ENCODE data around the gene SNED1.

The SNED1 gene

DNA sequence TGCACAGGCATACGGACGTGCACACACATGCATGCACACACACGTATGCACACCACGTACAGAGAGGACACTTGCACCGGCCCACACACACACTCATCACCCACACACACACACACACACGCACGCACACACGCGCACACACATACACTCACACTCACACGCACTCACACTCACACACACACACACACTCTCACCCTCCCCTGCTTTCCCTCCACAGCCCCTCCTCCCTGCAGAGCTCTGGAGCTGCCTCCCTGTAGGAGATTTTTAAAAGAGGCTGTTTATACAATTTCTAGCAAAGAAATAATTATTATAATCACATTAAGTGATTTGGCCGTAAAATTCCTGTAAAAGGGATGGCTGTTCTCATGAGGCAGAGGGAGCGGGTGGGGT, 36.5 kb upstream of the SNED1 start:
- TF ChIP-seq, protein P1, sequence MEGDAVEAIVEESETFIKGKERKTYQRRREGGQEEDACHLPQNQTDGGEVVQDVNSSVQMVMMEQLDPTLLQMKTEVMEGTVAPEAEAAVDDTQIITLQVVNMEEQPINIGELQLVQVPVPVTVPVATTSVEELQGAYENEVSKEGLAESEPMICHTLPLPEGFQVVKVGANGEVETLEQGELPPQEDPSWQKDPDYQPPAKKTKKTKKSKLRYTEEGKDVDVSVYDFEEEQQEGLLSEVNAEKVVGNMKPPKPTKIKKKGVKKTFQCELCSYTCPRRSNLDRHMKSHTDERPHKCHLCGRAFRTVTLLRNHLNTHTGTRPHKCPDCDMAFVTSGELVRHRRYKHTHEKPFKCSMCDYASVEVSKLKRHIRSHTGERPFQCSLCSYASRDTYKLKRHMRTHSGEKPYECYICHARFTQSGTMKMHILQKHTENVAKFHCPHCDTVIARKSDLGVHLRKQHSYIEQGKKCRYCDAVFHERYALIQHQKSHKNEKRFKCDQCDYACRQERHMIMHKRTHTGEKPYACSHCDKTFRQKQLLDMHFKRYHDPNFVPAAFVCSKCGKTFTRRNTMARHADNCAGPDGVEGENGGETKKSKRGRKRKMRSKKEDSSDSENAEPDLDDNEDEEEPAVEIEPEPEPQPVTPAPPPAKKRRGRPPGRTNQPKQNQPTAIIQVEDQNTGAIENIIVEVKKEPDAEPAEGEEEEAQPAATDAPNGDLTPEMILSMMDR (conservative IDR thresholded peaks at IDR 0.05; ENCODE audit: low read length), result no peak
- no peak overlapping the region for H3K4me3 ChIP-seq (ENCODE audit: low read length)
- no peak for DNase-seq (ENCODE audit: low read depth)

DNA sequence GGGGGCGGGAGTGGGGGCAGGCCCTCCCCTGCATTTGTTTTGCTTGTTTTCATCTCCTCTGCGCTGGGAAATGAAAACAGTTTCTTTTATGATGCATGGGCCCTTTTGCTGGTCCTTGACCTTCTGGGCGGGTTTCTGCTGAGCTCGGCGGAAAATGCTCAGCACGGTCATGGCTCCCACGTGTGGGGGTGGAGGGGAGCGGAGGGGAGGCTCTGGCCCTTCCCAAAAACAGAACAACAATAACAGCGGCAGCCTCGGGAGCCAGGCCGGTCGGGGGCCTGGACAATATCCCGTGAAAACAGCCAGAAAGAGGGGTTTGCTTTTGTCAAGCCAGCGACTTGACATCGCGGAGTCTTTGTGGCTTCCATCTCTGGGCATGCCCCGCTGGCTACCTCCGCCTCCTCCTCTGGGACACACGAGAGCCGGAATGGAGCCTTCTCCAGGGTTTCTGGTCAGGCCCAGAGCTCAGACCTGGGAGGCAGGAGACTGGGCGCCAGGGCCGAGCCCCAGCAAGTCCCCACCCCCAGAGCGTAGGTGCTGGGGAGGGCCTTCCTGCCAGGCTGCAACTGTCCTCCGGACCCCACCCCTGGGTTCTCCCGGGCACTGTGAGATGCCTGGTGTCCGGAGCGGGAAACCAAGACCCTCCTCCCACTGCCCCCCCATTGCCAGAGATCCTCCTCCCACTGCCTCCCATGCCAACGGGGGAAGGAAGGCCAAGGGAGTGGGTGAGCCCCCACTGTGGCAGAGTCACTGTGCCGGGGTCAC, 35.9 kb upstream of the SNED1 start:
- no peak for DNase-seq (ENCODE audit: low read depth)
- TF ChIP-seq, protein P1 (conservative IDR thresholded peaks at IDR 0.05; ENCODE audit: low read length), result no peak

DNA sequence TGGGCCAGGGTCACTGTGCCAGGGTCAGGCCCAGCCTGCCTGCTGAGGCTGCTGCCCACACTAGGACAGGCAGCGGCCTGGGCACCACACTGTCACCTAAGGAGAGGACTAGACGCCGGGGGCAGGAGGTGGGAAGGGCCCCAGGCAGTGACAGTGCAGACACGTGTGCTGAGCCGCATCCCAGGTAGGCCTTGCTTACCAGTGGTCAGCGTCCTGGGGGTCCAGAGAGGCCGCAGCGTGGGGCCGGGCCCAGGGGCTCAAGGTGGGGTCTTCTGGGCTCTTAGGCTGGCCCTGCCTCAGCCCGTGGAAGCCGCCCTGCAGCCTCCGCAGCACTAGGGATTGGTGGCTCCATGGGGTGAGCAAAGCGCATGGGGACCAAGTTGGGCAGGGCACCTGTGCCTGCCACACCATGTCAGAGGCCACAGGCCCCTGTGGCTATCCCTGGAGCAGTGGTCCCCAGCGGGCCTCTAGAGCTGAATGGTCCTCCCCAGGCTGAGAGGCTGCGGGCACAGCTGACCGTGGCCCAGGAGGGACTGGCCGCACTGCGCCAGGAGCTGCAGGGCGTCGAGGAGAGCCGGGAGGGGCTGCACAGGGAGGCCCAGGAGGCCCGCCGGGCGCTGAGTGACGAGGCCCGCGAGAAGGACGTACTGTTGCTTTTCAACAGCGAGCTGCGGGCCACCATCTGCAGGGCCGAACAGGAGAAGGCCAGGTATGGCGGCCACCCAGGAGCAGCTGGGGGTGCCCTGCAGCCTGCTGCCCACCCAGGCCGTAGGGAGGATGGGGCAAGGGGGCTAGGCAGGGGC, 35.2 kb upstream of the SNED1 start:
- DNase-seq (ENCODE audit: low read depth), result no peak
- TF ChIP-seq, protein P1 (conservative IDR thresholded peaks at IDR 0.05; ENCODE audit: low read length), result no peak
- no peak overlapping the region for H3K4me3 ChIP-seq (ENCODE audit: low read length)

More for the DNA sequence above, 35.9 kb upstream of the SNED1 start:
- no peak overlapping the region for H3K4me3 ChIP-seq (ENCODE audit: low read length)

DNA sequence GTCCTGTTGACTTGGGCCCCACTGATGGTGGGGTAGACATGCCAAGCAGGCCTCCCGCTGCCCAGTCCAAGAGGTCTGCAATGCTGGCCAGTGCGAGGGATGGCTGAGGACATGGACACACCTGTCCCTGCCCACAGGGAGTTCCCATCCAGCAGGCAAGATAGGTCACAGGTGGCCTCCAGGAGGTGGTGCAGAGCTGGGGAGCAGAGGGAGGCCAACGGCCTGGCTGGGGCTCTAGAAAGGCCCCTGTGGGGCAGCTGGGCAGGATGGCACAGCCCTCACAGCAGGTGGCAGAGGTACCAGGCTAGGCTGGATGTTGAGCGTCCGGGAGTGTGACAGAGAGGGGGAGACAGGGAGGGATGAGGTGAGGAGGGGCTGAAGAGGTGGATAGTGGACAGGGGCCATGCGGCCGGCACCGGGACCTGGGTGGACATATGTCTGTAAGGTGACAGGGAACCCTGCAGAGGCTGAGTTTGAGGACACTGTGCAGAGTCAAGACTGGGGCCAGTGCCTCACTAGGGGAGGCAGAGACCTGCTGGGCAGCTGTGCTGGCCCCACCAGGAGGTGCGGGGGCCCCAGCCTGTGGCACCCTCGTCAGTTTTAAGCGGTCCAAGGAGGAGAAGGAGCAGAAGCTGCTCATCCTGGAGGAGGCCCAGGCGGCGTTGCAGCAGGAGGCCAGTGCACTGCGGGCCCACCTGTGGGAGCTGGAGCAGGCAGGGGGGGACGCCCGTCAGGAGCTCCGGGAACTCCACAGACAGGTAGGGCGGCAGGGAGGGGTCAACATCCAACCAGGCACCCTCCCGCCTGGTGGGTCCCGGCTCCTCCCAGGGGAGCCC, 34.3 kb upstream of the SNED1 start:
- TF ChIP-seq, protein P1 (conservative IDR thresholded peaks at IDR 0.05; ENCODE audit: low read length), result no peak

DNA sequence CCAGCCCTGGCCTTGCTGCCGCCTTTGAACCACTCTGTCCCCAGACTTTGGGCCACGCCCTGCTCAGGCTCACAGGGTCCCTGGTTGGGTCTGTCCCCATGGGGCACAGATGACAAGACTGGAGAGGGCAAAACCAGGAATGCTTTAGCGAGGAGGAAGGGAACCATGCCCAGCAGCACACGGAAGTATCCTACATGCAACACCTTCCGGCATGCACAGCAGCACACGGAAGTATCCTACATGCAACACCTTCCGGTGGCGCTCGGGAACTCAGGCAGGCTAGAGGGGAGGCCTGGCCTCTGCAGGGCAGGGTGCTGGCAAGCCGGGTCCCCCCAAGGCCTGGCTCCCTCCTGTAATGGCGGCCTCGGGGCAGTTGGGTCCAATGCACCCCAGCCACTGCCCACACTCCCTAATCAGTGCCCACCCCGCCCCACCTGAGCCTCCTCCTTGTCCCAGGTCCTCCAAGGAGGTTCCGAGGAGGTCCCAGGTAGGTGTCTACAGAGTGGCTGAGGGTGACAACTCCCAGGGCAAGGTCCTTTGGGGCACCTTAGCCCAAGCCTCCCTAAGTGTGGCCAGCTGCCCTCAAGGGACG, 33.6 kb upstream of the SNED1 start:
- DNase-seq (ENCODE audit: low read depth), result no peak
- H3K4me3 ChIP-seq (ENCODE audit: low read length), result no peak overlapping the region
- TF ChIP-seq, protein P1 (conservative IDR thresholded peaks at IDR 0.05; ENCODE audit: low read length), result no peak

More for the DNA sequence above, 34.3 kb upstream of the SNED1 start:
- H3K4me3 ChIP-seq (ENCODE audit: low read length), result no peak overlapping the region
- no peak for DNase-seq (ENCODE audit: low read depth)

DNA sequence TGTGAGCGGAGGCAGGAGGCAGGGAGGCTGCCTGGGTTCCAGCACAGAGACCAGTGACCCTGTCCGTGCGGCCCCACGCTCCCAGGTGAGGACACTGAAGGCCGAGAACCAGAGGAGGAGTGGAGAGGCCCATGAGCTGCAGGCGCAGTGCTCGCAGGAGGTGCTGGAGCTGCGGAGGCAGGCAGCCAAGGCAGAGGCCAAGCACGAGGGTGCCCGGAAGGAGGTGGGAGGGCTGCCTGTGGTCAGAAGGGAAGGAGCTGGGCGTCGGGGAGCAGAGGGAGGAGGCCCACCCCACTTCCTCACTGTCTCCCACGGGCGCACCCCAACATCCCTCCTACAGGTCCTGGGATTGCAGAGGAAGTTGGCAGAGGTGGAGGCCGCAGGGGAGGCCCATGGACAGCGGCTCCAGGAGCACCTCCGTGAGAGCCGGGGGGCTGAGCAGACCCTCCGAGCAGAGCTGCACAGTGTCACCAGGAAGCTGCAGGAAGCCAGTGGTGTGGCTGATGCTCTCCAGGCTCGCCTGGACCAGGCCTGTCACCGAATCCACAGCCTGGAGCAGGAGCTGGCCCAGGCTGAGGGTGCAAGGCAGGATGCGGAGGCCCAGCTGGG, 33.0 kb upstream of the SNED1 start:
- no peak for DNase-seq (ENCODE audit: low read depth)
- TF ChIP-seq, protein P1 (conservative IDR thresholded peaks at IDR 0.05; ENCODE audit: low read length), result no peak
- no peak overlapping the region for H3K4me3 ChIP-seq (ENCODE audit: low read length)

All from AG10803 (cell line).